HepG2 (cell line): ENCODE measurements around the gene STK36. TPM values are rescaled to one million over a fixed set of nuclear protein-coding genes. Genes with fewer than 3 reads are reported as not detected.

ENCODE experiments used
- ARNT2 ChIP-seq: sonication (generic); formaldehyde crosslinking; IDR thresholded peaks from 2 replicates; pipeline ENCODE4 v1.8.0; 2022; ENCODE audit warnings: mild to moderate bottlenecking, low read depth, missing genetic modification reagents, moderate library complexity
- ARNTL ChIP-seq: sonication (generic); formaldehyde crosslinking; IDR thresholded peaks from 2 replicates; pipeline ENCODE4 v1.4.0; 2020; ENCODE audit warnings: mild to moderate bottlenecking, missing genetic modification reagents
- FOXK2 ChIP-seq: fragments of 450-650 bp; IDR thresholded peaks from 2 replicates; pipeline ENCODE4 v1.6.1; 2016
- IRF2 ChIP-seq: IDR thresholded peaks from 2 replicates; pipeline ENCODE4 v1.6.1; 2018; ENCODE audit warnings: missing genetic modification reagents, missing compliant biosample characterization
- KDM5A ChIP-seq: fragments of 200-600 bp; sonication (generic); IDR thresholded peaks from 2 replicates; pipeline ENCODE4 v1.7.0; 2018; ENCODE audit warnings: antibody characterized with exemption, mild to moderate bottlenecking, low read length, borderline replicate concordance
- NFKBIZ ChIP-seq: IDR thresholded peaks from 2 replicates; pipeline ENCODE4 v1.6.1; 2018; ENCODE audit warnings: missing genetic modification reagents, missing compliant biosample characterization
- NR1H2 ChIP-seq: sonication (generic); formaldehyde crosslinking; IDR thresholded peaks from 2 replicates; pipeline ENCODE4 v1.8.1; 2022; ENCODE audit warnings: low read depth, missing genetic modification reagents, borderline replicate concordance
- NR2F1 ChIP-seq, 2 experiments: fragments of 450-650 bp in 1 of 2; formaldehyde crosslinking in 1 of 2; IDR thresholded peaks; 2 replicates each; pipeline versions ENCODE4 v1.5.0 to v1.6.1; 2016 to 2020; ENCODE audit warnings: mild to moderate bottlenecking in 1 of 2, missing compliant biosample characterization in 1 of 2, missing genetic modification reagents in 1 of 2, moderate library complexity in 1 of 2
- PITX1 ChIP-seq: sonication (generic); formaldehyde crosslinking; IDR thresholded peaks from 2 replicates; pipeline ENCODE4 v1.5.1; 2020; ENCODE audit warnings: mild to moderate bottlenecking, missing genetic modification reagents
- POLR2A ChIP-seq, 2 experiments: IDR thresholded peaks; 2 replicates each; pipeline ENCODE4 v1.6.1; 2011; ENCODE audit warnings: low read depth in 2 of 2, low read length in 2 of 2, mild to moderate bottlenecking in 1 of 2, moderate library complexity in 1 of 2; ENCODE audit not compliant: insufficient read depth in 1 of 2
- SALL2 ChIP-seq: sonication (generic); formaldehyde crosslinking; IDR thresholded peaks from 2 replicates; pipeline ENCODE4 v1.8.1; 2023; ENCODE audit warnings: mild to moderate bottlenecking, missing genetic modification reagents, inconsistent platforms
- SMAD1 ChIP-seq: sonication (generic); formaldehyde crosslinking; IDR thresholded peaks from 2 replicates; pipeline ENCODE4 v1.4.0; 2020; ENCODE audit warnings: missing genetic modification reagents, low read depth, mild to moderate bottlenecking, borderline replicate concordance
- TFAP4 ChIP-seq: sonication (generic); IDR thresholded peaks from 2 replicates; pipeline ENCODE4 v1.6.1; 2016; ENCODE audit warnings: low read depth, borderline replicate concordance
- ZFP37 ChIP-seq: sonication (generic); formaldehyde crosslinking; IDR thresholded peaks from 2 replicates; pipeline ENCODE4 v1.4.0; 2020; ENCODE audit warnings: missing genetic modification reagents, borderline replicate concordance
- ZNF143 ChIP-seq: sonication (generic); formaldehyde crosslinking; IDR thresholded peaks from 2 replicates; pipeline ENCODE4 v1.4.0; 2020; ENCODE audit warnings: missing genetic modification reagents
- ZNF350 ChIP-seq: sonication (generic); formaldehyde crosslinking; IDR thresholded peaks from 2 replicates; pipeline ENCODE4 v1.4.0; 2020; ENCODE audit warnings: mild to moderate bottlenecking, low read depth, missing genetic modification reagents, borderline replicate concordance
- ZNF451 ChIP-seq: sonication (generic); formaldehyde crosslinking; IDR thresholded peaks from 2 replicates; pipeline ENCODE4 v1.5.0; 2020; ENCODE audit warnings: mild to moderate bottlenecking, missing genetic modification reagents
- ZNF558 ChIP-seq: sonication (generic); formaldehyde crosslinking; IDR thresholded peaks from 2 replicates; pipeline ENCODE4 v1.9.0; 2022; ENCODE audit warnings: mild to moderate bottlenecking, missing genetic modification reagents, borderline replicate concordance
- ZNF562 ChIP-seq: sonication (generic); formaldehyde crosslinking; IDR thresholded peaks from 2 replicates; pipeline ENCODE4 v1.8.0; 2022; ENCODE audit warnings: missing genetic modification reagents, borderline replicate concordance
- ZNF598 ChIP-seq: sonication (generic); formaldehyde crosslinking; IDR thresholded peaks from 2 replicates; pipeline ENCODE4 v1.5.1; 2020; ENCODE audit warnings: mild to moderate bottlenecking, missing genetic modification reagents, borderline replicate concordance
- ZNF75D ChIP-seq: sonication (generic); formaldehyde crosslinking; IDR thresholded peaks from 2 replicates; pipeline ENCODE4 v1.8.1; 2023; ENCODE audit warnings: missing genetic modification reagents, mild to moderate bottlenecking, borderline replicate concordance
- ZNF790 ChIP-seq: sonication (generic); formaldehyde crosslinking; IDR thresholded peaks from 2 replicates; pipeline ENCODE4 v1.8.0; 2022; ENCODE audit warnings: missing genetic modification reagents, mild to moderate bottlenecking, borderline replicate concordance
- ZSCAN25 ChIP-seq: sonication (generic); formaldehyde crosslinking; IDR thresholded peaks from 2 replicates; pipeline ENCODE4 v1.8.0; 2022; ENCODE audit warnings: mild to moderate bottlenecking, missing genetic modification reagents
- polyA plus RNA-seq, 8 experiments: library from polyadenylated mRNA; depleted of rRNA in 3 of 8; stranded (reverse) in 7 of 8; unstranded in 1 of 8; fragments of >200 nt; fragmentation: Illumina TruSeq in 4 of 8; extraction: Trizol in 4 of 8; gene quantifications; 2 replicates each; pipeline versions ENCODE4 v1.2.1 to v1.2.3, GENCODE V29; 2011 to 2016; ENCODE audit warnings: low read depth in 4 of 8, missing spikeins in 1 of 8, mixed read lengths in 1 of 8; ENCODE audit not compliant: insufficient read depth in 1 of 8
- total RNA-seq, 5 experiments: library from RNA; depleted of rRNA; stranded (reverse); fragments of >200 nt; fragmentation: Illumina TruSeq; extraction: Trizol; gene quantifications; 2 replicates each; pipeline ENCODE4 v1.2.3, GENCODE V29; 2016; ENCODE audit warnings: low read depth in 1 of 5
- TF ChIP-seq, protein P1 (sequence below): sonication (generic); formaldehyde crosslinking; IDR thresholded peaks from 2 replicates; pipeline ENCODE4 v1.5.0; 2020; ENCODE audit warnings: mild to moderate bottlenecking, low read depth, missing genetic modification reagents, borderline replicate concordance
- TF ChIP-seq, protein P2 (sequence below): sonication (generic); formaldehyde crosslinking; IDR thresholded peaks from 2 replicates; pipeline ENCODE4 v1.4.0; 2020; ENCODE audit warnings: mild to moderate bottlenecking, missing genetic modification reagents
- TF ChIP-seq, protein P3 (sequence below): sonication (generic); formaldehyde crosslinking; IDR thresholded peaks from 2 replicates; pipeline ENCODE4 v1.5.0; 2020; ENCODE audit warnings: missing genetic modification reagents
- TF ChIP-seq, protein P4 (sequence below): IDR thresholded peaks from 2 replicates; pipeline ENCODE4 v1.6.1; 2016

The STK36 gene
- total and polyA plus RNA-seq, 2 of the 13 experiments (the other 11 are each of a cell fraction or from before 2014, with no cell fraction given) = 45.9 to 83.5 TPM

DNA sequence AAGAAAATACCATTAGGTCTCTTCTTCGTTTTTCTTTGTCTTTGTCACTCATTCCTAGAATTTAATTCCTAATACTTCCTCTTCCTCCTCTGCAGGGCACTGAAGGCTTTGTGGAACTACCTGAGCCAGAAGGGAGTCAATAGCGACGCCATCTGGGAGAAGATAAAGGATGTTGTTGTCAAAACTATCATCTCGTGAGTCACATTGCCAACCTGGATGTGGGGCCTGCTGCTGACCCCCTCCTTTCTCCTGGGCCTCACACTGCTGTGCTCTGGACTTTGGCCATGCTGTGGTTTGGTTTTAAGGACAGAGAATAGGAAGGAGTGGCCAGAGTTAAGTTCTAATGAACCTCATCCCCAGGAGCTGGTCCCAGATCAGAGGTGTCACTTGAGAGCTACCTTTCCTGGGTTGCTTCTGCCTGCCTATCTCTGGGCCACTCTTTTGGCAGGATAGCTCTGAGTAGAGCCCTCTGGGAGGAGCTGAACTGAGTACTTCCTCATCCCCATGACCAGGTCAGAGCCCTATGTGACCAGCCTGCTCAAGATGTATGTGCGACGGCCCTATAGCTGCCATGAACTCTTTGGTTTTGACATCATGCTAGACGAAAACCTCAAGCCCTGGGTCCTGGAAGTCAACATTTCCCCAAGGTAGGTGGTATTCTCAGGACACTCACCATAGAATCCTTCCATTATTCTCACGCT lies 77.0 kb downstream of the STK36 start (continued):
- peak; percentile 54; the same call in 1 of the 2 replicates for TF ChIP-seq ARNTL (CRISPR knock-in tag)
- no peak for TF ChIP-seq NR1H2
- TF ChIP-seq NFKBIZ (CRISPR knock-in tag) = no peak
- TF ChIP-seq TFAP4 = peak; percentile 81; the same call in 1 of the 2 replicates
- peak; percentile 87 for TF ChIP-seq IRF2 (CRISPR knock-in tag)
- peak; percentile 25; the same call in 1 of the 2 replicates for TF ChIP-seq ARNT2
- TF ChIP-seq ZNF562 (CRISPR knock-in tag) = no peak
- no peak for TF ChIP-seq ZNF75D (CRISPR knock-in tag)
- no peak for TF ChIP-seq ZNF451 (CRISPR knock-in tag)
- TF ChIP-seq POLR2A (IDR thresholded peaks at IDR 0.05; ENCODE audit: insufficient read depth in 1 of 2, low read depth in 2 of 2, low read length in 2 of 2) = peak in 1 of 2 experiments; percentile 33; a peak in 1 of 4 replicates
- peak; percentile 47; the same call in 1 of the 2 replicates for TF ChIP-seq PITX1 (CRISPR knock-in tag)
- 0 out of 2 replicates have a peak, but pooled peaks have one; percentile 33 for TF ChIP-seq ZNF598 (CRISPR knock-in tag)
- no peak for TF ChIP-seq ZNF558 (CRISPR knock-in tag)
- TF ChIP-seq, protein P1, sequence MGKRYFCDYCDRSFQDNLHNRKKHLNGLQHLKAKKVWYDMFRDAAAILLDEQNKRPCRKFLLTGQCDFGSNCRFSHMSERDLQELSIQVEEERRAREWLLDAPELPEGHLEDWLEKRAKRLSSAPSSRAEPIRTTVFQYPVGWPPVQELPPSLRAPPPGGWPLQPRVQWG (CRISPR knock-in tag) = no peak
- TF ChIP-seq SMAD1 (CRISPR knock-in tag) = no peak
- no peak for TF ChIP-seq ZNF790 (CRISPR knock-in tag)
- TF ChIP-seq ZNF143 = peak; percentile 44; the same call in 1 of the 2 replicates
- TF ChIP-seq NR2F1 (CRISPR knock-in tag; IDR thresholded peaks at IDR 0.05) = peak in 1 of 2 experiments; percentile 30; a peak in 1 of 4 replicates
- no peak for TF ChIP-seq KDM5A
- TF ChIP-seq FOXK2 = peak; percentile 45; the same call in 1 of the 2 replicates
- TF ChIP-seq, protein P2, sequence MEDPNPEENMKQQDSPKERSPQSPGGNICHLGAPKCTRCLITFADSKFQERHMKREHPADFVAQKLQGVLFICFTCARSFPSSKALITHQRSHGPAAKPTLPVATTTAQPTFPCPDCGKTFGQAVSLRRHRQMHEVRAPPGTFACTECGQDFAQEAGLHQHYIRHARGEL (CRISPR knock-in tag) = no peak
- TF ChIP-seq, protein P3, sequence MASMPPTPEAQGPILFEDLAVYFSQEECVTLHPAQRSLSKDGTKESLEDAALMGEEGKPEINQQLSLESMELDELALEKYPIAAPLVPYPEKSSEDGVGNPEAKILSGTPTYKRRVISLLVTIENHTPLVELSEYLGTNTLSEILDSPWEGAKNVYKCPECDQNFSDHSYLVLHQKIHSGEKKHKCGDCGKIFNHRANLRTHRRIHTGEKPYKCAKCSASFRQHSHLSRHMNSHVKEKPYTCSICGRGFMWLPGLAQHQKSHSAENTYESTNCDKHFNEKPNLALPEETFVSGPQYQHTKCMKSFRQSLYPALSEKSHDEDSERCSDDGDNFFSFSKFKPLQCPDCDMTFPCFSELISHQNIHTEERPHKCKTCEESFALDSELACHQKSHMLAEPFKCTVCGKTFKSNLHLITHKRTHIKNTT = no peak
- TF ChIP-seq ZFP37 = no peak
- TF ChIP-seq ZSCAN25 (CRISPR knock-in tag) = no peak
- 0 out of 2 replicates have a peak, but pooled peaks have one; percentile 26 for TF ChIP-seq SALL2 (CRISPR knock-in tag)
- TF ChIP-seq ZNF350 (CRISPR knock-in tag) = peak; percentile 73; the same call in 1 of the 2 replicates
- TF ChIP-seq, protein P4, sequence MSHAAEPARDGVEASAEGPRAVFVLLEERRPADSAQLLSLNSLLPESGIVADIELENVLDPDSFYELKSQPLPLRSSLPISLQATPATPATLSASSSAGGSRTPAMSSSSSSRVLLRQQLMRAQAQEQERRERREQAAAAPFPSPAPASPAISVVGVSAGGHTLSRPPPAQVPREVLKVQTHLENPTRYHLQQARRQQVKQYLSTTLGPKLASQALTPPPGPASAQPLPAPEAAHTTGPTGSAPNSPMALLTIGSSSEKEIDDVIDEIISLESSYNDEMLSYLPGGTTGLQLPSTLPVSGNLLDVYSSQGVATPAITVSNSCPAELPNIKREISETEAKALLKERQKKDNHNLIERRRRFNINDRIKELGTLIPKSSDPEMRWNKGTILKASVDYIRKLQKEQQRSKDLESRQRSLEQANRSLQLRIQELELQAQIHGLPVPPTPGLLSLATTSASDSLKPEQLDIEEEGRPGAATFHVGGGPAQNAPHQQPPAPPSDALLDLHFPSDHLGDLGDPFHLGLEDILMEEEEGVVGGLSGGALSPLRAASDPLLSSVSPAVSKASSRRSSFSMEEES (CRISPR knock-in tag) = peak; percentile 90
